HG02973 (cell line): ENCODE measurements around the gene SIGLEC10.

ENCODE experiments used
- ATAC-seq: cut with Tn5 transposase; IDR thresholded peaks from one replicate; pipeline ENCODE4 v1.9.1; 2021; ENCODE audit warnings: moderate library complexity; ENCODE audit not compliant: unreplicated experiment

The SIGLEC10 gene

DNA sequence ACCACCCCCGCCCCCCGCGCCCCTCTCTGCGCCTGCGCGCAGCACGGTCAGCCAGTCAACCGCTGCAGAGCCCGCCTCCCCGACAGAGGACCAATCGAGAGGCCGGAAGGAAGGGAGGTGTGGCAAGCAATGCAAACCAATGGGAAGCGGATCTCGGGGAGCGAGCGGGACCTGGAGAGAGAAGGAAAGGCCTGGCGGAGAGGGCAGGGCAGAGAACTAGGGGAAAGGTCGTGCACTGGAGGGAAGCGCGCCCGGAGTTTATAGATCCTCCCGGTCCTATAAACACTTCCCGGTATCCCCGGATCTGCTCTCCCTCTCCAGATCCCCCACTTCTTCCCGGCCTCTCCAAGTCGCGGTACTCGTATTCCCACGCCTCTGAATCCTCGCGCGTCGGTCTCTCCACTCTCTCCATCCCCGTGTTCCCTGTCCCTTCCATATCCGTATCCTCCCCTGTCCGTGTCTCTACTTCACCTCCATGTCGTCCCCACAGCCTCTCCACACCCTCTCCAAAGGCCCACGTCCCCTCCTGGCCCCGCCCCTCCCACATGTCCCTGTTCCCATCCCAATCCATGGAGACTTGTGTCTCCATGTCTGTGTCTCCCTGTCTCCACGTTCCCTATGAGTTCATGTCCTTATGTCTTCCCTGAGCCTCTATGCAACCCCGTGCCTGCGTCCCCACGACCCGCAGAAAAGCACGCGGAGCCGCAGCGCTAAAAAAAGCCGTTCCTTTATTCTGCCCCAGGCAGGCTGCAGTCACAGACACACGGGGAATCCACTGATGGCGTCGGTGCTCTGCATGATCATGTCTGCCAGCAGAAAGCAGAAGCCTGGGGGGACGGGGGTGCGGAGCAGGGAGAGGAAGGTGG lies 50.8 kb downstream of the SIGLEC10 start:
- peak; percentile 40 for ATAC-seq

DNA sequence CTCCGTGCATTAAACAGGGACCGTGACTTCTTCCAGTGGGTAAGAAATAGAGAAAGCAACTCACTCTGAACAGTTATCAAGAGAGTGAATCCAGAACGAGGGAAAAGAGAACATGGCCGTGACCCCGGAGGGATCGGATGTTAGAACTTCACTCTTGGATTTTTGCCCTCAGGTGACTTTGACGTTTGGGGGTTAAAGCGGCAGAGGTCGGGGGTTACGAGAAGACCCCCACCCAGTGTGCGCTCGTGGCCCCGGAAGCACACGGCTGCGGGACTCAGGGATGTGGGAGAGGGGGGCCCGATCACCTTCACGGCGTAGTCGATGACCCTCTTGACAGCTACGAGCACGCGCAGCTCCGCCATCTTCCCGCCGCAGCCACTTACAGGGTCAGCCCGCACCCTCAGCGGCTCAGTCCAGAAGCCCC lies 51.5 kb downstream of the SIGLEC10 start, which contains the start of gene ETFB:
TSS of gene ETFB (minus strand) at position 424 of the 424 bp plus-strand sequence. CDS start at position 362, 62 bp downstream.
- ATAC-seq, result no peak

DNA sequence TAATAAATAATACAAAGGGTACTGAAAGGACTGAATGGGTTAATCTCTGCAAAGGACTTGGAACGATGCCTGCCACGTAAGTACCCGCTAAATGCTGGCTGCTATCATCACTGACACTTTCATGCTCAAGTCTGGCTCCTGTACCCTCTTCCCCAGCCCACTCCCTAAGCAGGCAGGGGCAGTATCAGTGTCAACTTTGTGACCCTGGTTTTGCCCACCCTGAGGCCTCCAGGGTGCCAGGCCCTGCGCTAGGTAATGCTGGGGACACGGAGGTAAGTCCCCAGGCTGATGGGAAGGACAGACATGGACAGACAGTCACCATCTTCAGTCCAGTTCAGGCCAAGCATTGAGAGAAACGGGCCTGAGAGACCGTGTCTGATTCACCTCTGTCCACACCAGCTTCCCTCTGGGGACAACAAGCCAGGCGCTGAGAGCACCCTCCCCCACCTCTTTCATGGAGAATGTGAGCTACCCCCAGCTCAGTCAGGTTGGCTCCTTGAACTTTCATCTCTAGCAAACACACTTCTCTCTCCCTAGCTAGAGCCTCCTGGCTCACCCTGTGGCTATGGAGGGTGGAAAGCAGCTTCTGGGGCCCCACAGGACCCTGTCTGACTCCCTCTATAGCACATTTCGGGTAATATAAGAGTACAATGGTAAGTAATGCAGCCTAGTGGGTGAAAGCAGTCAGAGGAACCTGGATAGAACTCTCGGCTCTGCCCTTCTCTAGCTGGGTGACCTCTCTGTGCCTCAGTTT lies 52.1 kb downstream of the SIGLEC10 start:
- ATAC-seq, result no peak

GRCh38 chr19:51364200-51365106 lies 53.0 kb downstream of the SIGLEC10 start:
- ATAC-seq, result no peak

DNA sequence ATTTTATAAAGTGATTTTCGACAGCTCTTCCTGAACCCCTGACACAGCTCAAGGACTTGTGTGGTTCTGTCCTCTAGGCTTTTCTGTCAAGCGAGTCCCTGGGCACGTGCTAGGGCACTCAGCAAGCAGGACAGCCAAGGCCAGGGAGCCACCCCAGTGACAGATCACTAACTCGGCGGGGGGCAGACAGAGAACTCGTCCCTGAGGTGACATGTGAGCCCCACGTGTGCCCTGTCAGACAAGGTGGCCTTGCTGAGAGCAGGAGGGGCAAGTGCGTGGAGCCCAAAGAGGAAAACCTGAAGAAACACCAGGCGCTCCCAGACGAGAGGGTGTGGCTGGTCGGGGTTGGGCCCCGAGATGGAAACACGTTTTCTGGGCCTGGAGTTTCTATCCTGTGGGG lies 56.2 kb downstream of the SIGLEC10 start:
- ATAC-seq, result no peak
